Right cardiac atrium (tissue), 5 donors: ENCODE measurements around the gene ATF4. TPM values are rescaled to one million over a fixed set of nuclear protein-coding genes. Genes with fewer than 3 reads are reported as not detected.

Experiments used
- ATAC-seq, 2 donors: fragments of 200-7000 bp; cut with Tn5 transposase; one replicate each; pipeline versions ENCODE4 v1.8.0 to v1.9.1; 2020; ENCODE audit warnings: moderate library complexity in 2 of 2, mild to moderate bottlenecking in 1 of 2
- DNase-seq, 3 donors: peaks; one replicate each; pipeline ENCODE4 v3.0.0-alpha.2; 2020
- H3K27ac ChIP-seq: one replicate; pipeline ENCODE4 v1.5.1; 2013; ENCODE audit warnings: mild to moderate bottlenecking, low read length, control low read depth, moderate library complexity
- H3K27me3 ChIP-seq: one replicate; pipeline ENCODE4 v1.6.1; 2013; ENCODE audit not compliant: control insufficient read depth, insufficient read depth
- H3K4me1 ChIP-seq: one replicate; pipeline ENCODE4 v1.6.1; 2013; ENCODE audit warnings: low read length; ENCODE audit not compliant: control insufficient read depth, insufficient read depth
- H3K4me3 ChIP-seq: one replicate; pipeline ENCODE4 v1.5.1; 2013; ENCODE audit warnings: low read length, control low read depth
- H3K9me3 ChIP-seq: one replicate; pipeline ENCODE4 v1.6.1; 2013; ENCODE audit warnings: low read length; ENCODE audit not compliant: control insufficient read depth
- WGBS: extraction: QIAGEN DNeasy Blood & Tissue Kit; methylation state at CpG from one replicate; pipeline ENCODE4 v1.1.7; 2013; 5-methylcytosine and 5-hydroxymethylcytosine counted together
- intact Hi-C, 4 donors: fragments of 100-400 bp; cut with DNase I; formaldehyde crosslinking; loops; one replicate each; pipeline versions ENCODE4 v1.11.0 to v1.14.0; 2022 to 2023
- polyA plus RNA-seq: library from polyadenylated mRNA; stranded (reverse); fragments of 200-250 nt; gene quantifications from one replicate; pipeline ENCODE4 v1.2.3, GENCODE V29; 2013
- total RNA-seq, 4 donors: library from RNA; stranded (reverse); fragmentation: NEBNext Ultra II Directional; extraction: Animal tissue kit (Norgen Biotek cat#: 25700); gene quantifications; one replicate each; pipeline ENCODE4 v1.2.1, GENCODE V29; 2021
- donor health status: healthy with polysubstance abuse.
- donor health status: DM: no; HTN: yes; CAD: no.
- donor health status: DM: no; HTN: no; CAD: no.
- donor health status: DM: no; HTN: yes; CAD: no; lungs with severe emphysema.
- donor health status: DM: yes; HTN: yes; CAD: no.

The ATF4 gene
- total and polyA plus RNA-seq, 5 donors = 156 to 254 (median 193) TPM

- no peak for ATAC-seq
- intact Hi-C loops = no loop called here
- no peak for DNase-seq
- Histone ChIP-seq H3K4me1 (no peaks in the 10 kb centered on the region), H3K9me3 (no peaks in the 10 kb centered on the region), H3K4me3 (no peak overlapping the region), H3K27me3 (no peaks in the 10 kb centered on the region), H3K27ac (no peak overlapping the region)
- WGBS = 64% methylated on average over 1 of the region's 1 CpG
Measured at GRCh38 chr22:39571538-39571937, 51.2 kb downstream of the ATF4 start.

Other genes with a start within 250 kb of the ATF4 start
- 1,000 to 10,000 TPM in 2 of 4 donors, 100 to 1,000 TPM in 2; 948 to 1,416 (median 984) TPM for gene RPL3, start 200.9 kb upstream of the ATF4 start, total RNA-seq
- gene RPL3, start 200.9 kb upstream of the ATF4 start, polyA plus RNA-seq = 1,325 TPM
- 10 to 100 TPM; 66.4 to 82.0 (median 70.5) TPM for gene SYNGR1, start 170.6 kb upstream of the ATF4 start, total RNA-seq
- 101 TPM for gene SYNGR1, start 170.6 kb upstream of the ATF4 start, polyA plus RNA-seq
- gene TAB1, start 120.8 kb upstream of the ATF4 start, total RNA-seq = 10 to 100 TPM; 14.9 to 18.7 (median 17.3) TPM
- 16.2 TPM for gene TAB1, start 120.8 kb upstream of the ATF4 start, polyA plus RNA-seq
- 10 to 100 TPM in 1 of 4 donors, 1 to 10 TPM in 3; 7.3 to 11.6 (median 9.6) TPM for gene MGAT3, start 63.5 kb upstream of the ATF4 start, total RNA-seq
- 8.7 TPM for gene MGAT3, start 63.5 kb upstream of the ATF4 start, polyA plus RNA-seq
- gene MIEF1, start 18.3 kb upstream of the ATF4 start, total RNA-seq = 10 to 100 TPM; 16.3 to 22.2 (median 18.7) TPM
- 9.0 TPM for gene MIEF1, start 18.3 kb upstream of the ATF4 start, polyA plus RNA-seq
- gene RPS19BP1, start 12.2 kb downstream of the ATF4 start, total RNA-seq = 10 to 100 TPM; 55.1 to 75.5 (median 61.8) TPM
- gene RPS19BP1, start 12.2 kb downstream of the ATF4 start, polyA plus RNA-seq = 155 TPM
- gene CACNA1I, start 50.2 kb downstream of the ATF4 start, total RNA-seq = under 1 TPM in 1 of 4 donors, not detected in 3; 0.06 TPM
- gene CACNA1I, start 50.2 kb downstream of the ATF4 start, polyA plus RNA-seq = 0.07 TPM